GM19468 (cell line): ENCODE data around the gene GPX2.
"Not testable (repeated sequence)": the region's sequence is repeated elsewhere in the genome, so short reads cannot be mapped to it uniquely, and the experiment has no call there.

Source experiments
- ATAC-seq: cut with Tn5 transposase; IDR thresholded peaks from one replicate; pipeline ENCODE4 v1.9.1; 2021; ENCODE audit warnings: mild to moderate bottlenecking, moderate library complexity, moderate number of reproducible peaks; ENCODE audit not compliant: unreplicated experiment; ENCODE audit errors: extremely low read depth

Gene GPX2

GRCh38 chr14:64919215-64919614 lies 23.3 kb downstream of the GPX2 start:
- no peak for ATAC-seq

- ATAC-seq, result no peak
Measured at GRCh38 chr14:64918216-64918615, 24.3 kb downstream of the GPX2 start.

- ATAC-seq, result no peak
Measured at GRCh38 chr14:64915797-64916196, 26.7 kb downstream of the GPX2 start.

- ATAC-seq, result no peak
Measured at GRCh38 chr14:64915029-64915424, 27.5 kb downstream of the GPX2 start.

- peak; percentile 92 for ATAC-seq
Measured at GRCh38 chr14:64914237-64915028, 28.1 kb downstream of the GPX2 start, which contains the start of gene CHURC1. TSS of gene CHURC1 (plus strand) at chr14:64914455. CDS start at chr14:64914496, 41 bp downstream.

GRCh38 chr14:64913477-64913876 lies 29.1 kb downstream of the GPX2 start:
- not testable (repeated sequence) for ATAC-seq

GRCh38 chr14:64912261-64912660 lies 30.3 kb downstream of the GPX2 start:
- no peak for ATAC-seq

GRCh38 chr14:64910847-64911495 lies 31.6 kb downstream of the GPX2 start:
- ATAC-seq, result no peak

GRCh38 chr14:64906022-64906421 lies 36.5 kb downstream of the GPX2 start:
- ATAC-seq, result no peak

- ATAC-seq, result no peak
Measured at GRCh38 chr14:64899958-64900357, 42.6 kb downstream of the GPX2 start.

GRCh38 chr14:64891839-64892375 lies 50.6 kb downstream of the GPX2 start:
- ATAC-seq, result no peak

- no peak for ATAC-seq
Measured at GRCh38 chr14:64891173-64891838, 51.2 kb downstream of the GPX2 start.

- ATAC-seq, result no peak
Measured at GRCh38 chr14:64889352-64889751, 53.2 kb downstream of the GPX2 start.
